ENCODE measurements around the gene GFI1.
"Not testable (repeated sequence)": the region's sequence is repeated elsewhere in the genome, so short reads cannot be mapped to it uniquely, and the experiment has no call there.

The GFI1 gene

DNA sequence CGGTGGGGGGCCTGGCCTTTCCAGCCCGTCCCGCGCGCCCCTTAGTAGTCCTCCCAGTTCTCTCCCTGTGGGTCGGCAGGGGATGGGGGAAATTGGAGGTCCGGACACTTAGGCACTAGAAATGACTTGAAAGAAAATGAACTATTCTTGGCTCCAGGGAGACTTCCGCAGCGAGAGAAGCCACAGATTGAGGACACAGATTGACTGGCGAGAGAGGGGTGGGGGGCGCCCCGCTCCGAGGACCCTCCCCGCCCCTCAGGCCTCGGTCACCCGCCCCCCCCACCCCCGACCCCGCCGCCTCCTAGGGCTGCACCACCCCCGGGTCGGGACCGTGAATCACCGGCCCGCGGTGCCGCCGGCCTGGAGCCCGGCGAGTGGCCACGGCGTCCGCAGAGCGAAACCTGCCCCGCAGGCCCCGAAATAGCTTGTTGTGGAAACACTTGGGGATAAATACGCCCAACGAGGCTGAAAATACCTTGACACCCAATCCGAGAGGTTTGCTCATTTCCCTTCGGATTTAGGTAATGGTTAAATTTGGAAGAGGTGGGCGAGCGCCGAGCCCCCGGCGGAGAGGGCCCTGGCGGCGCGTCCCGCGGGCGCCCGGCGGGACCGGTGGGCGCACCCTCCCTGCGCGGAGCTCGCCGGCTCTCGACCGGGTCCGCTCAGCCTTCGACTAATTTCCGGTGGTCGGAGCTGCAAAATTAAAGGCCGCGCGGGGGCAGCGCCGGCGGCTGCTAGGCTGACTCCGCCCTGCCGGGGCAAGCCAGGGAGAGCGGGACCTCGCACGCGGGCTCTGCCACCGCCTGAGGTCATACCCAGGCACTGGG, at the start of gene GFI1:
Gene GFI1 (minus strand): TSS at position 675 of the 827 bp plus-strand sequence. CDS start 3,438 bp downstream, outside the sequence.
- DNase-seq, result peak; percentile 67

GRCh38 chr1:92532371-92532770, 45.6 kb upstream of the GFI1 start:
- not testable (repeated sequence) for DNase-seq

DNA sequence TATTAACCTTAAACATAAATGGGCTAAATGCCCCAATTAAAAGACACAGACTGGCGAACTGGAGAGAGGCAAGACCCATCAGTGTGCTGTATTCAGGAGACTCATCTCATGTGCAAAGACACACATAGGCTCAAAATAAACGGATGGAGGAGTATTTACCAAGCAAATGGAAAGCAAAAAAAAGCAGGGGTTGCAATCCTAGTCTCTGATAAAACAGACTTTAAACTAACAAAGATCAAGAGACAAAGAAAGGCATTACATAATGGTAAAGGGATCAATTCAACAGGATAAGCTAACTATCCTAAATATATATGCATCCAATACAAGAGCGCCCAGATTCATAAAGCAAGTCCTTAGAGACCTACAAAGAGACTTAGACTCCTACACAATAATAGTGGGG, 45.2 kb upstream of the GFI1 start:
- not testable (repeated sequence) for DNase-seq

GRCh38 chr1:92527670-92528069, 40.9 kb upstream of the GFI1 start:
- DNase-seq, result no peak

- DNase-seq, result not testable (repeated sequence)
These were observed 38.3 kb upstream of the GFI1 start for GRCh38 chr1:92524944-92525590.

DNA sequence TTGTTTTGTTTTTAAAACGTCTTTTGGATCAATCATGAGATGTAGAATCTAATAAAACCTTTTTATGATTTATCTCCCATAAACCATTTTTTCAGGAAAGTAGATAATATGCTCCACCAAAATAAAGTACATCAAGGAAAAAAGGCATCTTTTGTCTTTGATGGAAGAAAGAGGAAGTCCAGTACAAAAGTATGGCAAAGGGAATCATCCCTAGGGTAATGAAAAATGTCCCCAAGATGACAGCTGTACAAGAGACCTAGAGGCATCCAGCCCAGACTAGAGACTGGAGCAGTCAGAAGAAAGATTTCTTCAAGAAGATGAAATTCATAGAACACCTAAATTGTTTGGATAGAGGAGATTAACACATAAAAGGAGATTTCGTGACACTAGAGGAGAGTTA, 32.3 kb upstream of the GFI1 start:
- no peak for DNase-seq

GRCh38 chr1:92516574-92516973, 29.8 kb upstream of the GFI1 start:
- DNase-seq, result no peak

DNA sequence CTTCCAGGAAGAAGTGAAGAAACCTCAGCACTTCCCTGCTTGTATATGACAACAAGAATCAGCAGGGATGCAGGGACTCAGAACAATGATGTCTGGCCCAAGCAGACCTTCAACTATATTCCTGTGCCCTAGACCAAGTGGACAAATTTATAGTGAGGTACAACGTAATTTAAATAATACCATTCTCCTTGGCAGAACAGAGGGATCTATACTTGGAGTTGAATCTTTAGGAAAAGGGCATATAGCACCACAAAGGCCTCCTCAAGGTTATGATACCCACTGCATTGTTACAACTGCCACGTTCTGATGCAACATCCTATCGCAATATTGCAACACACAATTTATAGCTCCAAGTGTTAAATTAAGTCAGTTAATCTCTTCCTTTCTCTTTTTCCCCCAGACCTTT, 29.1 kb upstream of the GFI1 start:
- no peak for DNase-seq

DNA sequence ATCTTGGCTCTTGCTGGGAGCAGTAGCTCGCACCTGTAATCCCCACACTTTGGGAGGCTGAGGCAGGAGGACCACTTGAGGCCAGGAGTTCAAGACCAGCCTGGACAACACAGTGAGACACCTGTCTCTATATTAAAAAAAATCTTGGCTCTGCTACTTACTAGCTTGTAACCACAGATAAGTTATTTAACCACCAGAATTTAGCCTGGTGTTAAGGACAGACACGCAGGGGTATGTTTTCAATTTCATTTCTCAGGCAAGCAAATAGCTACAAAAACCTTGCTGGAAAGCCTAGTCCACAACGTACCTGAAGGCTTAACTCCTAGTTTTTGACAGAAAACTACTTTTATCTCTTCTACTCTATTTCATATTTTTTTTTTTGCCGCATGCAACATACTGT, 24.8 kb upstream of the GFI1 start:
- DNase-seq, result no peak

GRCh38 chr1:92509619-92510018, 22.9 kb upstream of the GFI1 start:
- DNase-seq, result no peak

GRCh38 chr1:92505015-92505692, 18.4 kb upstream of the GFI1 start:
- DNase-seq, result no peak

DNA sequence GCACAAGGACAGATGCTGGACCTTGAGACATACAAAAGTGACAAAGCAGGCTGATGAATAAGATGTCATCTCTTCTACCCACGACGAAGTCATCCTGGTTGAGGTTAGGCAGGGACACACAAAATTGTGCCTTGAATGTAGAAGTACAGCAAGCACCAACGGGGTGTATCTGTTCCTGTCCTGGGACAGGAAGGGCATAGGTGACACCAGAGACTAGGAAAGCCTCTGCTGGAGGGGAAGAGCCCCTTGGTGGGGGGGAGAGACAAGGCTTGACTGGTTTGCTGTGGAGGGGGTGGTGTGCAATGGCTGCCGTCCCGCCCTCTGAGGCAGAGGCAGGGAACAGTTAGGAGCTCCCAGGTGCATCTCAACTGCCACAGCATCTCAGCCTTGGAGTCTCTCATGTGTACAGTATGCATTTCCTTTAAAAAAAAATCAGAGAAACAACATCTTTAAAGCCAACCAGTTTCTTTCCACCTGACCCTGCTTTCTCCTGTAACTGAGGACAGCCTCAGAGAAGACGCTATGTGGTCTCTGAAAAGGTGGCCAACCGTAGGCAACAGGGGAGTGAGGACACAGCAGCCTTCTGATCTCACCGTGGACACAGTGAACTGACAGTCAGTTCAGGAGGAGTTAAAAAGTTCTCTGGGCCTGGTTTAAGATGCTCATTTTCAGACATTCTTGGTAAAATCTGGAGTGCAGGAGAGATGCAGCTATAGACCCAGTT, 17.7 kb upstream of the GFI1 start:
- no peak for DNase-seq

DNA sequence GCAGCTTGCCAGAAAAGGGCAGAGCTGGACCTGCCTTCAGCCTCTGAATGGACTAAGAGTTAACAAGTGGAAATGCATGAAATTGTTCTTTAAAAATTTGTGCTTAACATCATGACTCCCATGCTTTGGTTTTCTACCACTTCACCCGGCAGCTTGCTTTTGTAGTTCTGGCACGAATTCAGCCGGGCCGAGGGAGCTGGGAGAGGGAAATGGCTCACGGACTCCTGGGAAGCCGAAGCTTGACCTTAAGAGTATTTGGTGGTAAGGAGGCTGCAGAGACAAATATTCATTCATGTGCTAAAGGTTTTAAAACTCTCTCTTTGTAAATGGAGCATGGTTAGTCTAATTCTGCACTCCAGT, 17.2 kb upstream of the GFI1 start:
- DNase-seq, result no peak

GRCh38 chr1:92503043-92503925, 16.6 kb upstream of the GFI1 start:
- no peak for DNase-seq

- DNase-seq, result no peak
These were observed 15.5 kb upstream of the GFI1 start for GRCh38 chr1:92502247-92502646.

GRCh38 chr1:92500552-92500951, 13.8 kb upstream of the GFI1 start:
- DNase-seq, result no peak

DNA sequence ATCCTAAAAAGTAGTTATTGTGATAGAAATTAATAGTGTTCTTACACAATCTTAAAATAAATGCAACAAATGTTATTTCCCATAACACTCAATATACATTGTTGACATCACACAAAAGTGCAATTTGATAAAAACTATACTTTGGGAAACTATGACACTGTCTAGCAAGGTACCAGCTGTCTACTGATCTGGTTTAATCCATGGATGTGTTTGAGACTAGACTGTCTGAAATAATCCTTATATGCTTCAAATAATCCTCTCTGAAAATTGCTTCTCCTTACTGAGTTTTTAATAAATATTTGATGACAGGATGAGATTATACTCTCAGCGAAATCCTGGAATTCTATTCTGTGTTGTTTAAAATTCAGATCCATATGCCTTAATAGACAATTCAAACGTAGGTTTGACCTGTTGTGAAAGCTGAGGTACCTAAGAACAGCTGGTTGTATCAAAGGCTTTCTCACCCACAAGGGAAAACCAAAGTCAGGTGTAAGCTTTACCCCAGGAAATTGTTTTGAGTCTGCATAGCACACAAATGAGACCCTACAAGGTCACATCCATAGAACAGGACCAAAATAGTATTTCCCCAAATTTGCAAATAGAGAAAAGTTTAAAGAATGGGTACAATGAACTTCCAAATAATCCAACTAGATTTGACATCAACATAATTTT, 8.8 kb upstream of the GFI1 start:
- peak; percentile 25 for DNase-seq

DNA sequence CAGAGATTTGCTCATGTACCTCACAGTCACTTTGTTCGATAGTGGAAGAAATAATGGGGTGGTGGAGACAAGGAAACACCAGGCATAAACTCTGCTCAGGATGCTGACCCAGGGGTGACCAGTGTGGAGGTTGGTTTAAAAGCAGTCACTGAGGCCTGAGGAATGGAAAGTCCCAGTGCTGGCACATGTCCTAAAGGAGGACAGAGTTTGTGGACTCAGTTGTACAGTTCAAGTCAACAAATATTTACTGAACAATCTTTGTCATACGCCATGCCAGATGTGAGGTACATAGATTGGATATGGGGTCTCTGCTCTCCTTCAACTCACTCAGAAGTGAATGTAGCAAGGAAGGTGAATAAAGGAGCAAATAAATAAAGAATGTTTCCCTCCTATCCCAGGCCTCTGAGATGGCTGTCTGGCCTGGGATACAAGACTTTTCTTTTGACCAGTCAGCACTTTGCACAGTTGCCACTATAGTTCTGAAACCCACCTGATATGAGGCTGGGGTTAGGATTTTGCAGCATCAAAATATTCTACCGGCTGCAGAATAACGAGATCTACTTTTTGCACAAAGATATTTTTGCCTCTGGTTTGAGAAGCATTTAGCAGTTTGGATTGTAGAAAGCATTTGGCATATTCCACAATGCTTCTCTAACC, 7.9 kb upstream of the GFI1 start:
- DNase-seq, result no peak

GRCh38 chr1:92493139-92493538, 6.4 kb upstream of the GFI1 start:
- DNase-seq, result no peak

DNA sequence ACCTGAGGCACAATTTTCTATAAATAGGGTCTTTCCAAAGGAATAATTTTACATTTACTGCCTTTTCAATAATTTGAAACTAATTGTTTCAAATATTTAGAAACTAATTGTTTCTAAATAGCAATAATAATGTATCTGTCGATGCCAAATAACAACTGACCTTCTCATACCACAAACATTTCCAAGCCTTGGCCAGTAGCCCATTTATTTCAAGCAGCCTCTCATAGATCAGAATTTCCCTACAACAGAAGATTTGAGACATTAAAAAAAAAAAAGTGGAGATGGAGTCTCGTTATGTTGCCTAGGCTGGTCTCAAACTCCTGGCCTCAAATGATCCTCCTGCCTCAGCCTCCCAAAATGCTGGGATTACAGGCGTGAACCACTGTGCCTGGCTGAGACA, 2.1 kb upstream of the GFI1 start:
- DNase-seq, result no peak

DNA sequence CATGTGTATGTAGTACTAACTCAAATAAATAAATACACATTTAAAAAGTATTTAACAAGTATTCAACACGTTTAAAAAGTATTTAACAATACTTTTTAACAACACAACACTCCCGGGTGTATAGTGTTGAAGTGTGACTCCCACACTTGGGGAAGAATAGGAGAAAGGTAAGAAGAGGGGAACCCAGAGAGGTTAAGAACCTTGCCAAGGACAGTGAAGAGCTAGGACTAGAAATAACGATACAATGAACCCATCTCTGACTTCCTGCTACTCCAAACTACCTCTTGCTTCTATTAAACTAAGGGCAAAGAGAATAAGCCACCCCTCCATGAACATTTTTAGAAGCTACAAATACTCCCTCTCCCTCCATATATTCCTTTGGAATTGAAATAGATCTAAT, 1.7 kb upstream of the GFI1 start:
- no peak for DNase-seq

Data from CD4-positive, alpha-beta T cell treated with Interleukin-21 for 1 hour (primary cell).